Measurements from ENCODE around the gene MAP4K5. TPM values are rescaled to one million over a fixed set of nuclear protein-coding genes. Genes with fewer than 3 reads are reported as not detected.

The MAP4K5 gene
- total RNA-seq, 1 experiment from 2014 or later = 58.2 TPM

GRCh38 chr14:50399251-50400032 lies 132.9 kb downstream of the MAP4K5 start:
- DNase-seq (ENCODE audit: low read depth) = peak; percentile 74

GRCh38 chr14:50398189-50398580 lies 134.2 kb downstream of the MAP4K5 start:
- no peak for DNase-seq (ENCODE audit: low read depth)

GRCh38 chr14:50397390-50398188 lies 134.8 kb downstream of the MAP4K5 start:
- DNase-seq (ENCODE audit: low read depth) = peak; percentile 55

GRCh38 chr14:50396631-50397389 lies 135.6 kb downstream of the MAP4K5 start, which contains the start of gene CDKL1:
TSS of gene CDKL1 (minus strand) at chr14:50396881. CDS start at chr14:50395868, 1,013 bp downstream.
- peak; percentile 71 for DNase-seq (ENCODE audit: low read depth)

GRCh38 chr14:50395448-50395847 lies 136.9 kb downstream of the MAP4K5 start:
- DNase-seq (ENCODE audit: low read depth) = no peak

GRCh38 chr14:50394713-50395112 lies 137.7 kb downstream of the MAP4K5 start:
- no peak for DNase-seq (ENCODE audit: low read depth)

- no peak for DNase-seq (ENCODE audit: low read depth)
Measured at GRCh38 chr14:50389668-50390441, 142.5 kb downstream of the MAP4K5 start.

GRCh38 chr14:50388256-50388931 lies 144.0 kb downstream of the MAP4K5 start:
- no peak for DNase-seq (ENCODE audit: low read depth)

- no peak for DNase-seq (ENCODE audit: low read depth)
Measured at GRCh38 chr14:50387548-50387947, 144.8 kb downstream of the MAP4K5 start.

GRCh38 chr14:50383618-50384225 lies 148.6 kb downstream of the MAP4K5 start:
- no peak for DNase-seq (ENCODE audit: low read depth)

- no peak for DNase-seq (ENCODE audit: low read depth)
Measured at GRCh38 chr14:50381823-50382287, 150.5 kb downstream of the MAP4K5 start.

GRCh38 chr14:50381008-50381407 lies 151.4 kb downstream of the MAP4K5 start:
- no peak for DNase-seq (ENCODE audit: low read depth)

- DNase-seq (ENCODE audit: low read depth) = no peak
Measured at GRCh38 chr14:50380455-50380854, 151.9 kb downstream of the MAP4K5 start.

- DNase-seq (ENCODE audit: low read depth) = no peak
Measured at GRCh38 chr14:50379563-50379962, 152.8 kb downstream of the MAP4K5 start.

GRCh38 chr14:50377550-50378085 lies 154.8 kb downstream of the MAP4K5 start:
- DNase-seq (ENCODE audit: low read depth) = no peak

GRCh38 chr14:50375760-50376159 lies 156.6 kb downstream of the MAP4K5 start:
- DNase-seq (ENCODE audit: low read depth) = no peak

- DNase-seq (ENCODE audit: low read depth) = no peak
Measured at GRCh38 chr14:50373959-50374358, 158.4 kb downstream of the MAP4K5 start.

- no peak for DNase-seq (ENCODE audit: low read depth)
Measured at GRCh38 chr14:50371546-50371945, 160.8 kb downstream of the MAP4K5 start.

All from M059J (cell line).